ENCODE results near the gene DEFB118. TPM values are rescaled to one million over a fixed set of nuclear protein-coding genes. Genes with fewer than 3 reads are reported as not detected.

DEFB118 gene
- total RNA-seq, 1 experiment from 2014 or later = not detected

DNA sequence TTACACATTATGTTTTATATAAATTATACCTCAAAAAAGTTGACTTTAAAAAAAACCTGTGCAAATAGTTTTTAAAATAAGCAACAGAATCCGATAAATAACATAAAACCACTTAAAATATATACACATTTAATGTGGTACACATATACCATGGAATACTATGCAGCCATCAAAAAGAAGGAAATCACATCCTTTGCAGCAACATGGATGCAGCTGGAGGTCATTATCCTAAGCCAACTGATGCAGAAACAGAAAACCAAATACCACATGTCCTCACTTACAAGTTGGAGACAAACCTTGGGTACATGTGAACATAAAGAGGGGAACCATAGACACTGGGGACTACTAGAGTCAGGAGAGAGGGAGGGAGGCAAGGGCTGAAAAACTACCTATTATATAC lies 41.6 kb downstream of the DEFB118 start (continued):
- TF ChIP-seq, protein P1, sequence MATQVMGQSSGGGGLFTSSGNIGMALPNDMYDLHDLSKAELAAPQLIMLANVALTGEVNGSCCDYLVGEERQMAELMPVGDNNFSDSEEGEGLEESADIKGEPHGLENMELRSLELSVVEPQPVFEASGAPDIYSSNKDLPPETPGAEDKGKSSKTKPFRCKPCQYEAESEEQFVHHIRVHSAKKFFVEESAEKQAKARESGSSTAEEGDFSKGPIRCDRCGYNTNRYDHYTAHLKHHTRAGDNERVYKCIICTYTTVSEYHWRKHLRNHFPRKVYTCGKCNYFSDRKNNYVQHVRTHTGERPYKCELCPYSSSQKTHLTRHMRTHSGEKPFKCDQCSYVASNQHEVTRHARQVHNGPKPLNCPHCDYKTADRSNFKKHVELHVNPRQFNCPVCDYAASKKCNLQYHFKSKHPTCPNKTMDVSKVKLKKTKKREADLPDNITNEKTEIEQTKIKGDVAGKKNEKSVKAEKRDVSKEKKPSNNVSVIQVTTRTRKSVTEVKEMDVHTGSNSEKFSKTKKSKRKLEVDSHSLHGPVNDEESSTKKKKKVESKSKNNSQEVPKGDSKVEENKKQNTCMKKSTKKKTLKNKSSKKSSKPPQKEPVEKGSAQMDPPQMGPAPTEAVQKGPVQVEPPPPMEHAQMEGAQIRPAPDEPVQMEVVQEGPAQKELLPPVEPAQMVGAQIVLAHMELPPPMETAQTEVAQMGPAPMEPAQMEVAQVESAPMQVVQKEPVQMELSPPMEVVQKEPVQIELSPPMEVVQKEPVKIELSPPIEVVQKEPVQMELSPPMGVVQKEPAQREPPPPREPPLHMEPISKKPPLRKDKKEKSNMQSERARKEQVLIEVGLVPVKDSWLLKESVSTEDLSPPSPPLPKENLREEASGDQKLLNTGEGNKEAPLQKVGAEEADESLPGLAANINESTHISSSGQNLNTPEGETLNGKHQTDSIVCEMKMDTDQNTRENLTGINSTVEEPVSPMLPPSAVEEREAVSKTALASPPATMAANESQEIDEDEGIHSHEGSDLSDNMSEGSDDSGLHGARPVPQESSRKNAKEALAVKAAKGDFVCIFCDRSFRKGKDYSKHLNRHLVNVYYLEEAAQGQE (IDR thresholded peaks at IDR 0.05; ENCODE audit: low read depth) = no peak

DNA sequence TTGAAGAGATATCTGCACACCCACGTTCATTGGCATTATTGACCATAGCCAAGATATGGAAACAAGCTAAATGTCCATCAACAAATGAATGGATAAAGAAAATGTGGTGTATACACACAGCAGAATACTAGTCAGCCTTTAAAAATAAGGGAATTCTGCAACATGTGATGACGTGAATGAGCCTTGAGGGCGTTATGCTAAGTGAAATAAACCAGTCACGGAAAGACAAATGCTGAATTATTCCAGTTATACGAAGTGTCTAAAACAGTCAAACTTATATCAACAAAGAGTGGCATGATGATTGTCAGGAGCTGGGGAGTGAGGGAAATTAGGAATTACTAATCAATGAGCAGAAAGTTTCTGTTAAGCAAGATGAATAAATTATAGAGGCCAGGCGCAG lies 46.0 kb downstream of the DEFB118 start:
- no peaks in the 10 kb centered on the region for H3K4me1 ChIP-seq (ENCODE audit: control insufficient read depth in 1 of 2, insufficient read depth in 2 of 2, low read length in 2 of 2)
- H4K20me1 ChIP-seq (ENCODE audit: insufficient read depth) = no peaks in the 10 kb centered on the region
- H3K9me2 ChIP-seq (ENCODE audit: insufficient read depth) = no peaks in the 10 kb centered on the region
- H2AFZ ChIP-seq (ENCODE audit: low read depth, low read length, poor library complexity, severe bottlenecking) = no peak overlapping the region
- no peaks in the 10 kb centered on the region for H3K36me3 ChIP-seq (ENCODE audit: control insufficient read depth in 1 of 2, insufficient read depth in 2 of 2, low read length in 2 of 2)
- ChIA-PET RAD21 (ENCODE audit: low non-redundant PET in 1 of 2, low total read pairs in 2 of 2, uncharacterized antibody in 2 of 2, unreplicated experiment in 2 of 2) (no interaction called here), CTCF (interaction anchor here (0.5 to 3.2 kb wide), 4 partner anchors 15 to 88 kb away, joined by 3 to 28 read pairs (median 4); no protein-coding TSS in a partner anchor), POLR2A (interaction anchor here (1.3 kb wide), 1 partner anchor 9 kb away, joined by 3 read pairs; no protein-coding TSS in a partner anchor)
- no peaks in the 10 kb centered on the region for H3K9me3 ChIP-seq (ENCODE audit: control insufficient read depth in 1 of 2, insufficient read depth in 1 of 2, low read depth in 1 of 2, low read length in 2 of 2)
- H3K79me2 ChIP-seq (ENCODE audit: insufficient read depth, low read length) = no peaks in the 10 kb centered on the region
- intact Hi-C loops (cut with micrococcal nuclease) = no loop called here
- DNase-seq (ENCODE audit: low read depth, low spot score) = no peak
- peaks cover 15% of the 10 kb centered on the region; the same call in 1 of the 2 replicates for H3K27me3 ChIP-seq (ENCODE audit: insufficient read depth, low read length)
- no TSS peak for BruUV-seq (replicated peaks)
- H3K27ac ChIP-seq (ENCODE audit: low read depth, low read length) = no peak overlapping the region
- no peak for ATAC-seq
- H3K4me3 ChIP-seq (replicated peaks in 1 of 2; ENCODE audit: low read depth in 1 of 2, low read length in 2 of 2) = no peak overlapping the region
- no peak overlapping the region for H3K4me2 ChIP-seq (ENCODE audit: low read length)
- TF ChIP-seq SIN3A (IDR thresholded peaks at IDR 0.05; ENCODE audit: low read depth) = no peak
- TF ChIP-seq, protein P1 (IDR thresholded peaks at IDR 0.05; ENCODE audit: low read depth) = no peak
- no peak for TF ChIP-seq EZH2phosphoT487 (IDR thresholded peaks at IDR 0.05; ENCODE audit: borderline replicate concordance)
- TF ChIP-seq, protein P2, sequence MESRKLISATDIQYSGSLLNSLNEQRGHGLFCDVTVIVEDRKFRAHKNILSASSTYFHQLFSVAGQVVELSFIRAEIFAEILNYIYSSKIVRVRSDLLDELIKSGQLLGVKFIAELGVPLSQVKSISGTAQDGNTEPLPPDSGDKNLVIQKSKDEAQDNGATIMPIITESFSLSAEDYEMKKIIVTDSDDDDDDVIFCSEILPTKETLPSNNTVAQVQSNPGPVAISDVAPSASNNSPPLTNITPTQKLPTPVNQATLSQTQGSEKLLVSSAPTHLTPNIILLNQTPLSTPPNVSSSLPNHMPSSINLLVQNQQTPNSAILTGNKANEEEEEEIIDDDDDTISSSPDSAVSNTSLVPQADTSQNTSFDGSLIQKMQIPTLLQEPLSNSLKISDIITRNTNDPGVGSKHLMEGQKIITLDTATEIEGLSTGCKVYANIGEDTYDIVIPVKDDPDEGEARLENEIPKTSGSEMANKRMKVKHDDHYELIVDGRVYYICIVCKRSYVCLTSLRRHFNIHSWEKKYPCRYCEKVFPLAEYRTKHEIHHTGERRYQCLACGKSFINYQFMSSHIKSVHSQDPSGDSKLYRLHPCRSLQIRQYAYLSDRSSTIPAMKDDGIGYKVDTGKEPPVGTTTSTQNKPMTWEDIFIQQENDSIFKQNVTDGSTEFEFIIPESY (IDR thresholded peaks at IDR 0.05; ENCODE audit: extremely low read depth, insufficient replicate concordance, low read length) = no peak
- no peak for TF ChIP-seq CBX3 (IDR thresholded peaks at IDR 0.05; ENCODE audit: low read depth)
- no peak overlapping the region for H3K9ac ChIP-seq (ENCODE audit: low read length)
